Dendritic cell treated with granulocyte-macrophage colony-stimulating factor and Interleukin-4, amounts not matched to agents 40 ng/mL and 50 ng/mL, for 4 days (primary cell): ENCODE results near the gene TFAM.
"Not testable (repeated sequence)": the region's sequence is repeated elsewhere in the genome, so short reads cannot be mapped to it uniquely, and the experiment has no call there.

Experiments
- H3K27ac Mint-ChIP-seq: one replicate; pipeline ENCODE4 v1.8.0; 2022; ENCODE audit warnings: mild to moderate bottlenecking, mixed read lengths
- H3K27me3 Mint-ChIP-seq: one replicate; pipeline ENCODE4 v1.8.0; 2022; ENCODE audit warnings: mild to moderate bottlenecking, mixed read lengths
- H3K36me3 Mint-ChIP-seq: one replicate; pipeline ENCODE4 v1.8.0; 2022; ENCODE audit warnings: low read depth, mixed read lengths
- H3K4me1 Mint-ChIP-seq: one replicate; pipeline ENCODE4 v1.8.0; 2022; ENCODE audit warnings: low read depth, mixed read lengths
- H3K4me3 Mint-ChIP-seq: one replicate; pipeline ENCODE4 v1.8.0; 2022; ENCODE audit warnings: mild to moderate bottlenecking, moderate library complexity, mixed read lengths
- H3K9me3 Mint-ChIP-seq: one replicate; pipeline ENCODE4 v1.8.0; 2022; ENCODE audit warnings: mixed read lengths
- intact Hi-C: fragments of 100-400 bp; cut with micrococcal nuclease; formaldehyde crosslinking; loops from one replicate; pipeline ENCODE4 v1.15.0; 2022

Gene TFAM

DNA sequence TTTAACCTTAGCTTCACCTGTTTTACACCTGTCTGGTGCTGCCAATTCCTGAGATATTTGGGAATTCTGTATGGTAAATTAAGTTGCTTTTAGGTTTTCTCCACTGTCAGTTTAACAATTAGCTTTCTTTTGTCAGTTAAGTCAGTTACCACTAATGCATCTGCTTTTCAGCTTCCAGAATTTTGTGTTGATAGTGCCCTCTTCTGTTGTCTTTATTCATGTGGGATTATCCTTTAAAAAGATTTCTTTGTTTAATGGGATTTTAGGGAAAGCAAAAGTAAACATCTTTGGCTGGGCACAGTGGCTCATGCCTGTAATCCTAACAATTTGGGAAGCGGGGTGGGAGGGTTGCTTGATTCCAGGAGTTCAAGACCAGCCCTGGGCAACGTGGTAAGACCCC, 8.1 kb downstream of the TFAM start:
- H3K4me3 Mint-ChIP-seq: no peak overlapping the region
- no peaks in the 10 kb centered on the region for H3K9me3 Mint-ChIP-seq
- H3K36me3 Mint-ChIP-seq: peaks cover 79% of the 10 kb centered on the region
- H3K27me3 Mint-ChIP-seq: no peaks in the 10 kb centered on the region
- no peak overlapping the region for H3K27ac Mint-ChIP-seq
- H3K4me1 Mint-ChIP-seq: peaks cover 5% of the 10 kb centered on the region
- intact Hi-C loops: loop anchor here (10.0 kb wide), 1 partner anchor 219 kb away; no protein-coding TSS in a partner anchor

GRCh38 chr10:58394471-58394870, 9.3 kb downstream of the TFAM start:
- Mint-ChIP-seq H3K9me3 (no peaks in the 10 kb centered on the region), H3K36me3 (peaks cover 70% of the 10 kb centered on the region)
- intact Hi-C loops: loop anchor here (10.0 kb wide), 1 partner anchor 220 kb away; no protein-coding TSS in a partner anchor

GRCh38 chr10:58396057-58396456, 10.8 kb downstream of the TFAM start:
- intact Hi-C loops: loop anchor here (10.0 kb wide), 1 partner anchor 221 kb away; no protein-coding TSS in a partner anchor
- Mint-ChIP-seq H3K27me3 (no peaks in the 10 kb centered on the region), H3K4me3 (no peak overlapping the region)

More at GRCh38 chr10:58394471-58394870, 9.3 kb downstream of the TFAM start:
- Mint-ChIP-seq H3K27me3 (no peaks in the 10 kb centered on the region), H3K4me1 (peaks cover 2% of the 10 kb centered on the region), H3K4me3 (no peak overlapping the region), H3K27ac (no peak overlapping the region)

DNA sequence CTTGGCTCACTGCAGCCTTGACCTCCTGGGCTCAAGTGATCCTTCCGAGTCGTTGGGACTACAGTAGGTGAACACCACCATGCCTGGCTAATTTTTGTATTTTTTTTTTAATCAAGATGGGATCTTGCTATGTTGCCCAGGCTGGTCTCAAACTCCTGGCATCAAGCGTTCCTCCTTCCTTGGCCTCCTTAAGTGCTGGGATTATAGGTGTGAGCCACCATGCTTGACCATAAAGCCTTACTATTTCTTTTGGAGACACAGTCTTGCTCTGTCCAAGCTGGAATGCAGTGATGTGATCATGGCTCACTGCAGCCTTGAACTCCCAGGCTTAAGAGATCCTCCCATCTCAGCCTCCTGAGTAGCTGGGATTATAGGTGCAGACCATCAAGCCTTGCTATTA, 12.6 kb downstream of the TFAM start:
- peaks cover 51% of the 10 kb centered on the region for H3K36me3 Mint-ChIP-seq
- intact Hi-C loops: loop anchor here (10.0 kb wide), 1 partner anchor 223 kb away; no protein-coding TSS in a partner anchor

More at GRCh38 chr10:58396057-58396456, 10.8 kb downstream of the TFAM start:
- Mint-ChIP-seq H3K4me1 (no peaks in the 10 kb centered on the region), H3K27ac (no peak overlapping the region), H3K36me3 (peaks cover 69% of the 10 kb centered on the region), H3K9me3 (no peaks in the 10 kb centered on the region)

DNA sequence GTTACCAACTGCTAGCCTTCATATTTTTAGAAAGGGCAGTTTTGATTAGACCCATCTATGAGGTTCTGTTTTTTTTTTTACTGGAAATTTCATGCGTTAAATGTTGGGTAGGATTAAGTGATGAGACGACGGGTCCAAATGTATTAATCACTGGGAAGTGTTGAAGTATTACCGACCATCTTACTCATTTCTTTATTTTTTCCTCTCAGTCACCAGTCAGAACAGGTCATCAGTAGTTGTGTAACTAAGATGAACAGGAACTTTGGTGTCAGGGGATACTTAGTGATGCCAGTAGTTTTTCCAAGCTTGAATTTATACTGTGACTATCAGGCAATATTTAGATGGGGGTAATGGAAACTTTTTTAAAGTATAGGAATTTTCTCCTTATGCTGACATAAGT, 14.2 kb downstream of the TFAM start:
- Mint-ChIP-seq H3K36me3 (peaks cover 36% of the 10 kb centered on the region), H3K27ac (no peak overlapping the region), H3K4me3 (no peak overlapping the region), H3K9me3 (no peaks in the 10 kb centered on the region), H3K27me3 (no peaks in the 10 kb centered on the region), H3K4me1 (no peaks in the 10 kb centered on the region)
- intact Hi-C loops: loop anchor here (10.0 kb wide), 1 partner anchor 225 kb away; no protein-coding TSS in a partner anchor

More for the DNA sequence above, 12.6 kb downstream of the TFAM start:
- no peaks in the 10 kb centered on the region for H3K4me1 Mint-ChIP-seq
- no peaks in the 10 kb centered on the region for H3K9me3 Mint-ChIP-seq
- H3K4me3 Mint-ChIP-seq: no peak overlapping the region
- no peaks in the 10 kb centered on the region for H3K27me3 Mint-ChIP-seq
- H3K27ac Mint-ChIP-seq: no peak overlapping the region

DNA sequence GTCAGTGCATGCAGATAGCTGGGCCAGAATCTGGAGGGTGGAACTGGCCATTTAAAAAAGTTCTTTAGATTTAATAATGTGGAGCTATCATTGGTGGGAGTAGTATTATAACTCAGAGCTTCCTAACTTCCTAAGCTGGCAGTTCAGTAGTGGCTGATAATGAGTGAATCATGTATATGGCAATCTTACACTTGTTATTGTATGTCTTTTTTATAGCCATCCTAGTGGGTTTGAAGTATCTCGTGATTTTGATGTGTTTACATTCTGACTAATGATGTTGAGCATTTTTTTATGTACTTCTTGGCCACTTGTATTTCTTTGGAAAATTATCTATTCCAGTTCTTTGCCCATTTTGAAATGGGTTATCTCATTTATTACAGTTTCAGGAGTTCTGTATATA, 15.4 kb downstream of the TFAM start:
- Mint-ChIP-seq H3K9me3 (no peaks in the 10 kb centered on the region), H3K4me3 (no peak overlapping the region), H3K27ac (no peak overlapping the region), H3K36me3 (peaks cover 26% of the 10 kb centered on the region), H3K27me3 (no peaks in the 10 kb centered on the region), H3K4me1 (no peaks in the 10 kb centered on the region)
- intact Hi-C loops: no loop called here

GRCh38 chr10:58404001-58404400, 18.8 kb downstream of the TFAM start:
- intact Hi-C loops: no loop called here
- H3K27ac Mint-ChIP-seq: no peak overlapping the region
- H3K36me3 Mint-ChIP-seq: peaks cover 9% of the 10 kb centered on the region
- no peaks in the 10 kb centered on the region for H3K4me1 Mint-ChIP-seq
- peaks cover 2% of the 10 kb centered on the region for H3K27me3 Mint-ChIP-seq
- no peak overlapping the region for H3K4me3 Mint-ChIP-seq
- H3K9me3 Mint-ChIP-seq: no peaks in the 10 kb centered on the region

GRCh38 chr10:58409956-58410610, 24.9 kb downstream of the TFAM start:
- intact Hi-C loops: no loop called here
- H3K4me1 Mint-ChIP-seq: no peaks in the 10 kb centered on the region
- H3K36me3 Mint-ChIP-seq: no peaks in the 10 kb centered on the region
- no peak overlapping the region for H3K4me3 Mint-ChIP-seq
- H3K9me3 Mint-ChIP-seq: no peaks in the 10 kb centered on the region
- H3K27me3 Mint-ChIP-seq: peaks cover 8% of the 10 kb centered on the region
- no peak overlapping the region for H3K27ac Mint-ChIP-seq

DNA sequence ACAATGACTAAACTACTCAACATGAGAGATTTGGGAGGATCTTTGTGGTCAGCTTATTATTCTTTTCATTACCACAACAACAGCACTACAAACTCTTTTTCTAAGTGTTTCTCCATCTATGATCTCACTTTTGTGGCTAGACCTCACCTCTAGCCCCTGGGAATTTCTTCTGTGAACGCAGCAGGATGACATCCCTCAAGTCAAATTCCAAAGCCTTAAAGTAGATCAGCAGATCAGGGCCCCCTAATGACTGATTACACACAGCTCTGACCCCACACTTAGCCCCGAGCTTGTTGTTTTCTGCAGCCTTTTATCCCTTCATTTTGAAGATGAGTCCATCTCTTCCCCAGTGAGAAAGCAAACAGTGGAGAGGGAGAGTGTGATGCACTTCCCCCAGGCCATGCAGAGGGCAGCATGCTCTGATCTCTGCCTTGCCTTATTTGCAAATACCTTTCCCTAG, 27.3 kb downstream of the TFAM start:
- H3K9me3 Mint-ChIP-seq: no peaks in the 10 kb centered on the region
- H3K27ac Mint-ChIP-seq: no peak overlapping the region
- H3K4me3 Mint-ChIP-seq: no peak overlapping the region

GRCh38 chr10:58414270-58415041, 29.2 kb downstream of the TFAM start:
- no peaks in the 10 kb centered on the region for H3K36me3 Mint-ChIP-seq
- H3K27me3 Mint-ChIP-seq: peaks cover 6% of the 10 kb centered on the region
- H3K4me3 Mint-ChIP-seq: no peak overlapping the region
- no peaks in the 10 kb centered on the region for H3K9me3 Mint-ChIP-seq
- intact Hi-C loops: no loop called here
- no peaks in the 10 kb centered on the region for H3K4me1 Mint-ChIP-seq
- no peak overlapping the region for H3K27ac Mint-ChIP-seq

More for the DNA sequence above, 27.3 kb downstream of the TFAM start:
- Mint-ChIP-seq H3K36me3 (no peaks in the 10 kb centered on the region), H3K27me3 (peaks cover 6% of the 10 kb centered on the region), H3K4me1 (no peaks in the 10 kb centered on the region)
- intact Hi-C loops: no loop called here

DNA sequence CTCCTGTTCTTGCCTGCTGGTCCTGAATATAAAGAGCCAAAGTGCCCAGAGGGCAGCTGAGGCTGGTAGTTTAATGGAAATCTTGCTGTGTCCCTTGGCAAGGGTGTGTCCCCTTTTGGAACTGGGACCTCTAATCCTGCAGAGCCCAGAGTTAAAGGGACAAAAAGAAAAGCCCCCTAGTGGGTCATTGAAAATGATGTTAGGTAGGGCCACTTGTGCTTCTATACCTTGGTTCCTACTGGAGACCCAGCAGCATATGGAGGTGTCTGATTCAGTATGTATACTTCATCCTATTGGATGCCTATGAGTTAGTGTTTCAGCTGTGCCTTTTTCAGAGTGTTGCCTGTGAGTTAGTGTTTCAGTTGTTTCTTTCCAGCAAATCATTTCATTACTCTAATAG, 30.5 kb downstream of the TFAM start:
- Mint-ChIP-seq H3K27me3 (peaks cover 6% of the 10 kb centered on the region), H3K36me3 (no peaks in the 10 kb centered on the region)
- intact Hi-C loops: no loop called here

GRCh38 chr10:58417902-58418301, 32.7 kb downstream of the TFAM start:
- intact Hi-C loops, H3K4me1 Mint-ChIP-seq, H3K36me3 Mint-ChIP-seq, H3K27ac Mint-ChIP-seq, H3K27me3 Mint-ChIP-seq, H3K4me3 Mint-ChIP-seq, H3K9me3 Mint-ChIP-seq: not testable (repeated sequence)

More for the DNA sequence above, 30.5 kb downstream of the TFAM start:
- Mint-ChIP-seq H3K4me3 (no peak overlapping the region), H3K9me3 (no peaks in the 10 kb centered on the region), H3K4me1 (no peaks in the 10 kb centered on the region), H3K27ac (no peak overlapping the region)

DNA sequence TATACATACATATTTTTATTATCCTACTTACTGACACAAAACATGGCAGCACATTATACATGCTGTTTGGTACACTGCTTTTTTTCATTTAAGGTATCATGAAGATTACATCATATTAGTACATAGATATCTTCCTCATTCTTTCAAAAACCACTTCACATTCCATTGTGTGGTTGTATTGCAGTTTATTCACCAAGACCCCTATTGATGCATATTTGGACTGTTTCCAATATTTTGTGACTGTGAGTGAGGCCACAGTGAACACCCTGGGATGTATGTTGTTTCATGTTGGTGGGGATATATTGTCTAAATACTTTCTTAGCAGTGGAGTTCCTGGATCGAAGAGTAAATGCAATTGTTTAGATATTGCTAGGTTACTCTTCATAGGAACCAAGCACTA, 39.0 kb downstream of the TFAM start:
- peaks cover 5% of the 10 kb centered on the region for H3K9me3 Mint-ChIP-seq
- no peak overlapping the region for H3K4me3 Mint-ChIP-seq
- no peaks in the 10 kb centered on the region for H3K4me1 Mint-ChIP-seq
- no peaks in the 10 kb centered on the region for H3K27me3 Mint-ChIP-seq
- intact Hi-C loops: no loop called here
- no peak overlapping the region for H3K27ac Mint-ChIP-seq
- H3K36me3 Mint-ChIP-seq: no peaks in the 10 kb centered on the region

GRCh38 chr10:58428436-58428835, 43.2 kb downstream of the TFAM start:
- H3K9me3 Mint-ChIP-seq, H3K36me3 Mint-ChIP-seq, intact Hi-C loops, H3K4me3 Mint-ChIP-seq, H3K27me3 Mint-ChIP-seq, H3K27ac Mint-ChIP-seq, H3K4me1 Mint-ChIP-seq: not testable (repeated sequence)
